SK-N-SH (cell line): ENCODE data around the gene FRAS1. TPM values are rescaled to one million over a fixed set of nuclear protein-coding genes. Genes with fewer than 3 reads are reported as not detected.

ENCODE experiments used
- CTCF ChIA-PET: fragments of 300-600, 350-600 bp; formaldehyde crosslinking; extraction: SDS; loops from one replicate; lab custom pipeline; 2021; lab: Yijun Ruan, JAX
- POLR2A ChIA-PET: fragments of 350-600 bp; sonication (Branson Sonifier 250); formaldehyde crosslinking; extraction: SDS; loops from one replicate; lab custom pipeline; 2020; ENCODE audit warnings: antibody characterized with exemption, inconsistent platforms; lab: Yijun Ruan, JAX
- DNase-seq: peaks from one replicate; pipeline ENCODE4 v3.0.0; 2012
- H2AFZ ChIP-seq: fragments of 200-600 bp; sonication (generic); 2 replicates; pipeline ENCODE4 v1.8.1; 2016; ENCODE audit warnings: antibody characterized with exemption, mild to moderate bottlenecking, low read depth
- H3F3A ChIP-seq: fragments of 200-600 bp; sonication (generic); replicated peaks from 2 replicates; pipeline ENCODE3; 2016; ENCODE audit warnings: antibody characterized with exemption, mild to moderate bottlenecking; ENCODE audit not compliant: insufficient read depth
- H3K27ac ChIP-seq, 2 experiments: fragments of 200-500 bp in 1 of 2; fragments of 200-600 bp in 1 of 2; sonication (Bioruptor generic) in 1 of 2; sonication (generic), shearing (Covaris generic) in 1 of 2; 2 replicates each; pipeline versions ENCODE4 v1.5.1 to v1.6.1; 2014 to 2016; ENCODE audit warnings: low read depth in 2 of 2, inconsistent platforms in 1 of 2, low read length in 1 of 2, mild to moderate bottlenecking in 1 of 2, mixed read lengths in 1 of 2
- H3K27me3 ChIP-seq: fragments of 200-600 bp; sonication (generic), shearing (Covaris generic); 2 replicates; pipeline ENCODE4 v1.6.1; 2016; ENCODE audit warnings: mixed run types; ENCODE audit not compliant: insufficient read depth
- H3K36me3 ChIP-seq, 2 experiments: fragments of 200-500 bp in 1 of 2; fragments of 200-600 bp in 1 of 2; sonication (Bioruptor generic) in 1 of 2; sonication (generic) in 1 of 2; replicated peaks in 1 of 2; 2 replicates each; pipeline versions ENCODE3 to v1.5.1; 2014 to 2016; ENCODE audit warnings: low read length in 1 of 2, mild to moderate bottlenecking in 1 of 2; ENCODE audit not compliant: insufficient read depth in 2 of 2, control insufficient read depth in 1 of 2
- H3K4me1 ChIP-seq, 2 experiments: fragments of 200-500 bp in 1 of 2; fragments of 200-600 bp in 1 of 2; sonication (Bioruptor generic) in 1 of 2; sonication (generic), shearing (Covaris generic) in 1 of 2; 2 replicates each; pipeline versions ENCODE4 v1.5.1 to v1.6.1; 2014 to 2016; ENCODE audit warnings: low read depth in 1 of 2, low read length in 1 of 2, mixed run types in 1 of 2; ENCODE audit not compliant: insufficient read depth in 2 of 2, control insufficient read depth in 1 of 2
- H3K4me2 ChIP-seq: fragments of 200-600 bp; sonication (generic), shearing (Covaris generic); 2 replicates; pipeline ENCODE4 v1.6.1; 2017; ENCODE audit warnings: mixed run types
- H3K4me3 ChIP-seq, 2 experiments: fragments of 200-500 bp in 1 of 2; fragments of 200-600 bp in 1 of 2; sonication (Bioruptor generic) in 1 of 2; sonication (generic), shearing (Covaris generic) in 1 of 2; 2 replicates each; pipeline versions ENCODE4 v1.5.1 to v1.8.1; 2014 to 2016; ENCODE audit warnings: low read depth in 2 of 2, inconsistent platforms in 1 of 2, low read length in 1 of 2, mild to moderate bottlenecking in 1 of 2, mixed read lengths in 1 of 2, moderate library complexity in 1 of 2
- H3K79me2 ChIP-seq: fragments of 200-600 bp; sonication (generic); 2 replicates; pipeline ENCODE4 v1.8.1; 2017; ENCODE audit warnings: mild to moderate bottlenecking; ENCODE audit not compliant: insufficient read depth
- H3K9ac ChIP-seq: fragments of 200-600 bp; sonication (generic); 2 replicates; pipeline ENCODE4 v1.6.1; 2017; ENCODE audit warnings: mixed run types
- H3K9me2 ChIP-seq: fragments of 200-600 bp; sonication (generic); 2 replicates; pipeline ENCODE4 v1.6.1; 2017; ENCODE audit warnings: mixed run types
- H3K9me3 ChIP-seq: fragments of 200-600 bp; sonication (generic); 2 replicates; pipeline ENCODE4 v1.6.1; 2017; ENCODE audit warnings: mixed run types, mild to moderate bottlenecking, moderate library complexity
- H4K20me1 ChIP-seq: fragments of 200-600 bp; sonication (generic); 2 replicates; pipeline ENCODE4 v1.6.1; 2017; ENCODE audit warnings: mild to moderate bottlenecking, mixed run types; ENCODE audit not compliant: insufficient read depth
- CTCF ChIP-seq: fragments of 200-600 bp; sonication (generic); IDR thresholded peaks from 2 replicates; pipeline ENCODE4 v1.6.1; 2017; ENCODE audit warnings: antibody characterized with exemption, mild to moderate bottlenecking, moderate library complexity
- ELF1 ChIP-seq: IDR thresholded peaks from 2 replicates; pipeline ENCODE4 v1.4.0; 2012
- EP300 ChIP-seq, 2 experiments: IDR thresholded peaks; 2 replicates each; pipeline versions ENCODE4 v1.4.0 to v1.6.1; 2012; ENCODE audit warnings: borderline replicate concordance in 1 of 2, low read depth in 1 of 2, low read length in 1 of 2
- FOXJ3 ChIP-seq: sonication (generic); formaldehyde crosslinking; IDR thresholded peaks from 2 replicates; pipeline ENCODE4 v1.5.1; 2020; ENCODE audit warnings: mild to moderate bottlenecking, missing genetic modification reagents
- GABPA ChIP-seq: IDR thresholded peaks from 2 replicates; pipeline ENCODE4 v1.4.0; 2012; ENCODE audit warnings: low read depth, mild to moderate bottlenecking
- IRF3 ChIP-seq: fragments of 150-350 bp; IDR thresholded peaks from 2 replicates; pipeline ENCODE4 v1.6.1; 2016; ENCODE audit warnings: mild to moderate bottlenecking, low read depth, low read length
- JUND ChIP-seq: IDR thresholded peaks from 2 replicates; pipeline ENCODE4 v1.4.0; 2012
- MAX ChIP-seq: IDR thresholded peaks from 2 replicates; pipeline ENCODE4 v1.4.0; 2012; ENCODE audit warnings: low read depth
- MEF2A ChIP-seq: IDR thresholded peaks from 2 replicates; pipeline ENCODE4 v1.4.0; 2012; ENCODE audit warnings: low read depth, borderline replicate concordance
- MXI1 ChIP-seq: IDR thresholded peaks from 2 replicates; pipeline ENCODE4 v1.6.1; 2012; ENCODE audit warnings: mild to moderate bottlenecking, low read depth, low read length, improper control_type of control experiment
- NRF1 ChIP-seq: IDR thresholded peaks from 2 replicates; pipeline ENCODE4 v1.6.1; 2012; ENCODE audit warnings: low read depth, mild to moderate bottlenecking, low read length
- PBX3 ChIP-seq: IDR thresholded peaks from 2 replicates; pipeline ENCODE4; 2012
- RCOR1 ChIP-seq: fragments of 150-350 bp; IDR thresholded peaks from 2 replicates; pipeline ENCODE4 v1.6.1; 2017; ENCODE audit warnings: antibody characterized with exemption, low read length
- REST ChIP-seq: IDR thresholded peaks from 2 replicates; pipeline ENCODE4 v1.6.1; 2012; ENCODE audit warnings: mild to moderate bottlenecking, low read depth, low read length, moderate library complexity
- SMC3 ChIP-seq: IDR thresholded peaks from 2 replicates; pipeline ENCODE4 v1.6.1; 2012; ENCODE audit warnings: low read depth, low read length, improper control_type of control experiment
- TAF1 ChIP-seq: IDR thresholded peaks from 2 replicates; pipeline ENCODE4 v1.6.1; 2012; ENCODE audit warnings: low read depth, mild to moderate bottlenecking, low read length, moderate library complexity, borderline replicate concordance
- TEAD4 ChIP-seq: IDR thresholded peaks from 2 replicates; pipeline ENCODE4 v1.4.0; 2012; ENCODE audit warnings: mild to moderate bottlenecking, borderline replicate concordance; ENCODE audit not compliant: insufficient read depth
- YY1 ChIP-seq: IDR thresholded peaks from 2 replicates; pipeline ENCODE4 v1.4.0; 2012; ENCODE audit warnings: low read depth, mild to moderate bottlenecking
- ZBTB33 ChIP-seq: IDR thresholded peaks from 2 replicates; pipeline ENCODE4 v1.4.0; 2012; ENCODE audit warnings: low read depth, borderline replicate concordance
- WGBS: methylation state at CpG from one replicate; pipeline ENCODE4 v1.1.6; 2017; ENCODE audit warnings: low lambda C conversion rate; 5-methylcytosine and 5-hydroxymethylcytosine counted together
- polyA plus RNA-seq, 3 experiments: library from polyadenylated mRNA; depleted of rRNA; stranded (reverse); fragments of >200 nt; gene quantifications; 2 replicates each; pipeline ENCODE4 v1.2.3, GENCODE V29; 2012

The FRAS1 gene
- polyA plus RNA-seq, 1 of the 3 experiments (the other 2 are of a cell fraction), result 8.3 TPM

GRCh38 chr4:78520808-78521226 is 463.7 kb downstream of the FRAS1 start (continued):
- no peak for TF ChIP-seq IRF3
- no peak for TF ChIP-seq YY1

GRCh38 chr4:78524009-78524408 is 466.9 kb downstream of the FRAS1 start:
- no peak overlapping the region for H3K4me2 ChIP-seq
- H3K36me3 ChIP-seq, result peaks cover 7 to 45% of the 10 kb centered on the region in 2 experiments
- H3K4me1 ChIP-seq, result peaks cover 0 to 12% of the 10 kb centered on the region in 2 experiments; a peak in 2 of 4 replicates
- DNase-seq, result no peak
- H3K27me3 ChIP-seq, result no peaks in the 10 kb centered on the region
- WGBS, result 24% methylated on average over 1 of the region's 1 CpG
- POLR2A ChIA-PET, result interaction anchor here (0.6 kb wide), 1 partner anchor 616 kb away, joined by 5 read pairs; no protein-coding TSS in a partner anchor
- TF ChIP-seq FOXJ3, result no peak
- TF ChIP-seq MEF2A, result no peak
- TF ChIP-seq PBX3, result no peak
- TF ChIP-seq EP300 (IDR thresholded peaks at IDR 0.05; ENCODE audit: borderline replicate concordance in 1 of 2, low read depth in 1 of 2, low read length in 1 of 2), result no peak
- no peak for TF ChIP-seq JUND
- TF ChIP-seq TAF1, result no peak
- no peak for TF ChIP-seq YY1
- TF ChIP-seq REST, result no peak
- no peak for TF ChIP-seq ELF1
- no peak for TF ChIP-seq MXI1
- TF ChIP-seq GABPA, result no peak
- TF ChIP-seq MAX, result no peak
- TF ChIP-seq RCOR1, result no peak
- TF ChIP-seq SMC3, result no peak
- no peak for TF ChIP-seq TEAD4
- no peak for TF ChIP-seq ZBTB33
- no peak for TF ChIP-seq NRF1
- no peak for TF ChIP-seq CTCF
- H3K9me2 ChIP-seq, result no peaks in the 10 kb centered on the region
- H3K27ac ChIP-seq, result no peak overlapping the region
- H2AFZ ChIP-seq, result no peak overlapping the region
- no peaks in the 10 kb centered on the region for H3K79me2 ChIP-seq
- H3K9ac ChIP-seq, result no peak overlapping the region
- no peak overlapping the region for H3K4me3 ChIP-seq
- CTCF ChIA-PET, result interaction anchor here (2.1 to 2.8 kb wide), 2 partner anchors 465 to 530 kb away, joined by 8 read pairs; no protein-coding TSS in a partner anchor
- peaks cover 4% of the 10 kb centered on the region for H3F3A ChIP-seq
- no peaks in the 10 kb centered on the region for H3K9me3 ChIP-seq
- no peaks in the 10 kb centered on the region for H4K20me1 ChIP-seq
